GM18858 (cell line): ENCODE results near the gene COG7.
"Not testable (repeated sequence)": the region's sequence is repeated elsewhere in the genome, so short reads cannot be mapped to it uniquely, and the experiment has no call there.

Source experiments
- ATAC-seq: cut with Tn5 transposase; IDR thresholded peaks from one replicate; pipeline ENCODE4 v1.9.1; 2021; ENCODE audit not compliant: unreplicated experiment

Gene COG7

DNA sequence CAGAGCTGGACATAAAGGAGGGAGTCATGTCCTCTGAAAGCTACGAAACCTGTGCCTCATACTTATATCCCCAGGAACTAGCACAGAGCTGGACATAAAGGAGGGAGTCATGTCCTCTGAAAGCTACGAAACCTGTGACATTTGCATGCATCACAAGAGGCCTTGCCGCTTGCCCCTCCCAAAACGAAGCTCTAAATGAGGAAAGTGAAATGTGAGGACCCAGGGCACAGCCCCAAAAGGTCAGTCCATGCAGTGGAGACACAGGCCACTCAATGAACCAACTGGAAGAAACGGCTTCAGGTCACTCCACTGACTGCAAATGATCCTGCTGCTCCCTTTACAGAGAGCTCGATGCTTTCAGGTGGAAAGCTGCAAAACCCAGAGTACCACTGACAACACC, 38.3 kb downstream of the COG7 start:
- no peak for ATAC-seq

DNA sequence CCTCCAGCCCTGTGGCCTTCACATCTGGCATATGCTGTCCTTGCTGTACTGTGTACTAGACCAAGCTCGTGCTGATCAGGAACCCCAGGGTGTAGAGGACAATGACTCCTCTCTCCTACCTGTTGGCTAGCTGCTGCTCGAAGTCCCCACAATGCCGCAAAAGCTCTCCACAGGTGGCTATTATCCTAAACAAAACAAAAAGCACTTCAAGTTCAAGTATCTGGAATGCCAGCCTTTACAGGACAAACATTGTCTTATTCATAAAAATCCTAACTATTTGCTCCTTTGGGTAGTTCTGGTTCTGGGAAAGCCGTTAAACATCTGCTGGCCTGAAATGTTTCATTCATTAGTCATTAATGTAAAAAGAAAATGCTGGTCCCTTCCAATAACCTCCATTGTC, 42.8 kb downstream of the COG7 start:
- no peak for ATAC-seq

DNA sequence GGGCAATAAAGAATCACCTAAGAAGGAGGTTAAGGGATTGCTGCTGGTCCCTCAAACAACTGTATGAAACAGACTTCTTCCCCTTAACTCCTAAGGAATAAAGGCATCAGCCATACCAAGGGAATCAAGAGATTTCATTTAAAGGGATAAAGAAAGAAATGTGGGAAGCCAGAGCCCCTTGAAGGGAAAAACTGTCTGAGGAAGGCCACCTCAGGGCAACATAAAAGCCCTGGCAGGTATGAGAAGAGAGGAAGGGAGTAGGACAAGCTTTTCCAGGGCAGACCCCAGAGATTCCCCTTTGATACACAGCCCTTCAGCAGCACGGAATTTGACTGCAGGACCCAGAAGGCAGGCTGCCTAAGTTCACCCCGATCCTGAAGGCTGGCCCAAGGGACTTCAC, 43.5 kb downstream of the COG7 start:
- ATAC-seq = no peak

DNA sequence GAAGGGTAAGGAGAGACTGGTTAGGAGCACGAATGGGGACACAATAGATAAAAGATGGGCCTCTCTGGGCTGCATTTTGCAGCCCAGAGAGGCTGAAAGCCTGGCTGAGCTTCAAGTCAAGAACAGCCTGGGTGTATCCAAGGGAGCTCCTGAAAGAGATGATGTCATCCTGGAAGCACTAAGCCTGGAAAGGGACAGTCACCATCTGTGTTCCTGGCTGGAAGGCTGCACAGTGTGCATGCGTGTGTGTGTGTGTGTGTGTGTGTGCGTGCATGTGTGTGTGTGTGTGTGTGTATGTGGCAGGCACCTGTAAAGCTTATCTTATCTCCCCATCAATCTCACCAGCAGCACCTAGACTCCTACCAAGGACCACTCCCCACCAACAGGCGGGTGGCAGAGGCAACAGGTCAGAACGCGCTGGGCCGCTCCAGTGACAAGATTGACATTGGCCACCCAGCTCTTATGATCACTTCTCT, 44.1 kb downstream of the COG7 start:
- no peak for ATAC-seq

DNA sequence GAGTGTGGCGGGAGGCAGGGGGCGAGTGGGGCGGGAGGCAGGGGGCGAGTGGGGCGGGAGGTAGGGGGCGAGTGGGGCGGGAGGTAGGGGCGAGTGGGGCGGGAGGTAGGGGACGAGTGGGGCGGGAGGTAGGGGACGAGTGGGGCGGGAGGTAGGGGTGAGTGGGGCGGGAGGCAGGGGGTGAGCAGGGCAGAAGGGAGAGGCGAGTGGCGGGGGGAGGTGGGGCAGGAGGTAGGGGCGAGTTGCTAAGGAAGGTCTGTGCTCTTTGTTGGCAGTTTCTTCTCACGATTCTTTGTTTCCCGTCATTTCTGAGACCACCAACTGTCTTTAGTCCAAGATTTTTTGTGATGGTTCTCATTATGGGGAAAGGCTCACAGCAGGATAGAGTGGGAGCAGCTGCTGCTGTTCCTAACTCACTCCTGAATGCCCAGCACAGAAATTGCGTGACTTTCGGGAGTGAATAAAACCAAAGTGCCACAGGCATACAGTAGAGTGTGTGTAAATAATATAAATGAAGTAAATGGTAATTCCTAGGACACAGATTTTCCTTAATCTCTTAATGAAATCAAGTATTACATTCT, 44.7 kb downstream of the COG7 start:
- no peak for ATAC-seq

DNA sequence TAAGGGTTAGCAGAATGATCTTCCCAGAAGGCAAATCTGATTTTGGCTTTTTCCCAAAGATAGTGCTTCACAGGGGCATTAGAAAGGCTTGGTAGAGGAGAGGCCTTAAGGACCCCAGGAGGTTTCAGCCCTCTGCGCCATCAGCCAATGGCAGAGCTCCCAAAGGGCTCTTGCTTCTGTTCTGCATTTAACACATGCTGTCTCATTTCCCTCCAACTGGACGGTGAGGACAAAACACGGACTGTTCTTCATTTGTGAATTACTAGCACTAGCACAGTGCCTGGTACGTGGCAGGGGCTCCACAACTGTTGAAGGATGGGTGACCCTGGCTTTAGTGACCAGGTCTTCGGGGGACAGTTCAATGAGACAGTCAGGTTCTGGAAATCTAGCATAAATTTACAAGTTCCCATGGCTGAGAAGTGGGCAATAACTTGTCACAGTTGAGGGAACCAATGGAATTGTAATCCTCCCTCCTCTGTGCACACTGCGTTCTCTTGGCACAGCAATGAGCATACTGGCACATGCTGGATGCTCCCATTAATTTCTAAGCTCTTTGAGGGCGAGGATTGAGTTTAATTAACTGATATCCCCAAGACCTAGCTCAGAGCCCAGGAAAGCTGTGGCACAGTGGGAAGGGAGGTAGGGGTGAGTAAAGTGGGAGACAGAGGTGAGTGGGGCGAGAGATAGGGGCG, 45.4 kb downstream of the COG7 start:
- no peak for ATAC-seq

DNA sequence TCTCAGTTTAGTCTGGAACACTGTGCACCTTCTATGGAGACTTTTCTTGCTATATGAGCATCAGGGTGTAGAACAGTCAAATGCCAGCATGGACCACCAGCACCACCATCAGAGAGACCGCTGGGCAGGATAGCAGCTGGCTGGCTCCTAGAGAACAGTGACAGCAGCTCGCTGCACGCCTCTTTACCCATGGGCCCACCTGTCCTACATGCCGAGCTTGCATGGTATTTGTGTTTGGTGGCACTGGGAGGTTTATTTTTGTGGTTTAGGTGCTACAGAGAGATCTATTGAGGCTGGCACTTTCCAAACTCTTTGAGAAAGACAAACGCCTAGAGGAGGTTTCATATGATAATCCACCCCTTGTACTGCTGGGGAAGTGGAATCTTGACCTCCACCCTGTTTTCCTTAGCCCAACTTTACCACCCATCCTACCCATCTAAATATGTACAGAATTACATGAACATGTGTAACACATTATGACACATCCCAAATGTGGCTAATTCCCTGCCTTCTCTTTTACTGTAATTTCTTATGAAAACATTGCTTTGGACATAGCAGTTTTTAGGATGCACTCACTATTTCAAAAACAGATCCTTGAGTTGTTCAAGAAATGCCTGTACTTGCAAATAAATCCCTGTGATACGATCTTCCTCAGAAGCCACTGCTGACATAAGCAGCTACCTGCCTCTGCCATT, 46.3 kb downstream of the COG7 start:
- ATAC-seq = no peak

DNA sequence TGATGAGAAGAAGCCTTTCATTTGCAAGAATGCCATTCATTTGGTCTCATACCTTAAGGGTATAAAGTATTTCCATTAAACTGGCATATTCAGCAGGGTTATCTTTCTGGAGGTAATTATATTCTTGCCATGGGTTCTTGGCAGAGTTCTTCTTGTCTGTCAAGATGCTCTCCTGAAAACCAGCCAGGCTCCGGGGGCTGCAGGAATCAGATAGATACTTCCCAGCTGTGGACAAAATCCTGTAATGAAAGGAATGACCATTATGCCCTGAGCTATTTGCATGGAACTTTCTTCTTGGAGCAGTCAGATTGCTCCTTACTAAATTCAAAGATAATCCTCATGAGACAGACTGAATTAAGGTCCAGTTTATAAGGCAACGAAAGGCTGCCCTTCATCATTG, 47.0 kb downstream of the COG7 start:
- no peak for ATAC-seq

DNA sequence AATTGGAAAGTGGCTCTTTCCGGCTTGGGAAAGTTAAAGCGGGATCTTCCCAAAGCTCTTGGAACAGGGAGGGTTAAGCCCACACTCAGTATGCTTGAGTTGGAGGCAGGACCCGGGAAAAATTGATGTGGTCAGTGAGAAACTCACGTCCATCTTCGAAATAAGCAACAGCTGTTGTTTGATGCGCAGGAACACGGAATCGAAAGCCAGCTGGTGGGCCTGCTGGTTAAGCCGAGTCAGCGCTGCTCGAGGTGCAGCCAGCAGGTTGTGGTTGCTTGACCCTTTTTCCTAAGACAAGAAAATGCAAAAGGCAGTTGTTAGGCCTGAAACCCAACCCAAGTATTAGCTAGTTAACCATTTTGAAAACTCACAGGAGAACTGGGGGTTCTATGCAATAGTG, 49.4 kb downstream of the COG7 start:
- no peak for ATAC-seq

DNA sequence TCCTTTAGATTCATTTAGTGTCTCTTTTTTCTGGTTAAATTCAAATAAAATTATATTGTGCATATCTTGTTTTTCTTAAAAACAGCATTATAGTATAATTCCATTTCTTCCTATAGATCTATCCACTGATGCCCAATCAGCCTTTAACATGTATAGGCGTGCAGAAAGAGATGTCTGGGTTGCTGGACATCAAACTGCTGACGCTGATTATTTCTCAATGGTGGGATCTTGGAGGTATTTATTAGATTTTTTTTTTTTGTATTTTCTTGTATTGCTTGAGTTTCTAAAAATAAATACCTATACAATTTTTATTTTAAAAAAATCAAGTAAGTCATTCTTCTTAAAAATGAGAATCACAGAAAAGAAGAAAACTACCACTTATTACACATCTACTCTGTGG, 50.9 kb downstream of the COG7 start:
- ATAC-seq = no peak

DNA sequence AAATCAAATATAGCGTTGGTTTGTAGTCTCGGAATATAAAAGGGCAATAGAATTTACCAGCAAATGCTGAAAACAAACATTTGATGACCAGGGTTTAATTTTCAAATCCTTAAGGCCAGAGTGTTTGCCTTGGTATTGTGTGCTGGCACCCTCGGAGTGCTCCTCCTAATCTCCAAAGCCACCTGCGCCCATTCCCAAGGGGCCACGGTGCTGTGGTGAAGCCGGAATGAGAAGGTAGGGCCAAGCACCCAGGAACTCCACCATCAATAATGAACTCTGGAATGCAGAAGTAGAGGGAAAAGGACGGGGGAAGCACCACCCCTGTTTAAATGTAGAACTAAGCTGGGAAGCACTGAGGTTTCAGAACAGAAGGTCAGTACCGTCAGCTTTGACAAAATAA, 51.9 kb downstream of the COG7 start:
- ATAC-seq = no peak

DNA sequence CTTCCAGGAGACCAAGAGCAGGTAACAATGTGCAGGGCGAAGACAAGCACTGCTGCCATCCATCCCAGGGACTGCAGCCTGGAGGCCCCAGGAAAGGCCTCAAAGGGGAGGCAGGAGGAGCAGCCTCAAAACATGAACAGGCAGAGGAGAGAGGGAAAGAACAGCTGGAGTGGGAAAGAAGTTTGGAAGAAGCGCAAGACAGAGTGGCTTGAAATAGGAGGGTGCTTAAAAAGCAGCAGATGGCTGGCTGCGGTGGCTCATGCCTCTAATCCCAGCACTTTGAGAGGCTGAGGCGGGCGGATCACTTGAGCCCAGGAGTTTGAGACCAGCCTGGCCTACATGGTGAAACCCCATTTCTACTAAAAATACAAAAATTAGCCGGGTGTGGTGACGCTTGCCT, 52.5 kb downstream of the COG7 start:
- not testable (repeated sequence) for ATAC-seq

DNA sequence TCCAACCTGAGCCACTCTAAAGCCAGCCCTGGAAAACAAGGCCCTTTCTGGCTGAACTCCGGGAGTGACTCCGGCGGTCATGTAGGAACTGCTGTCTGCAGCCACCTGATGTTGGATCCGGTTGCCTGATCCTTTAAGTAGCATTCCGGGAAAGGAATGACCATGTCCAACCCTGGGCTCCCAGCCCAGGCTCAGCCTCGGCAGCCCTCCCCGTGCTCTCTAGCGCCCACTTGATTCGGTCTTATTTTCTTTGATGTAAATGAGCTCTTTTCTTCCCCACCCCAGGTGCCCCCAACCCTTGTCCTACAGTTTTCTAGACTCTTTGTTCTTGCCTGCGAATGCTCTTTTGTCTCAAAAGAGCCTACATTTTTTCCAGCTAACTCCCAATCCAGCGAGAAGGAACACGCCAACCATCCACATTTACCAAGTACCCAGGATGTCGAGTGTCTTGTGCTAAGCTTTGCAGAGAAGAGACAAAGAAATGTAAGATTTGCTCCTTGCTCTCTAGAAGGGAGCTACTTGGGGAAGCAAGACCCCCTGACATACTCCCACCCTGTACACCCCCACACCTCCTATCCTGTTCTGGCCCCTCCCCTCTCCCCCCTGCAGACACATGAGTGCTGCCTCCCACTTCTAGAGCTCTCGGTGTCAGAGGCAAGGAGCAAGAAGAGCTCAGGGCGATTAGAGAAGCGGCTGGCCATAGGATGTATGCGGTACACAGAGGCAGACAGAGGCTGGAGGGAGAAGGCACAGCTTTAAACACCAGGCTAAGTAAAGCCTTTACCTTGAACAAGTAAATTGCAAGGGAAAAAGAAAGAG, 53.8 kb downstream of the COG7 start:
- no peak for ATAC-seq

DNA sequence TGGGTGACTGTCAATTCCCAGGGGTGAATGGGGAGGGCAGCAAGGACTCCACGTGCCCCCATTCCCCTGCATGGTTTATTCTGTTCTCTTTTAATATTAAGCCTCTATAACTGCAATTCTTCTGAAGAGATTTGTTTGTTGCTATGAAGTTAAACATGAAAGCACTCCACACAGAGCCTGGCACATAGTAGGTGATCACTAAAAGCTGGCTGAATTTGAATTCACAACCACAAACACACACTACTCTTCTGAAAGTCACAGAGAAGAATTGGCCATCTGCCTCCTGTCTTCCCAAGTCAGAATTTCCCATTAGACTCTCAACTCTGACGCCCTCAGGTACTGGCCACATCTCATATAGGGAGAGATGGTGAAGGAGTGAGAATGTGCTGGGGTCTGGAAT, 55.5 kb downstream of the COG7 start:
- no peak for ATAC-seq

DNA sequence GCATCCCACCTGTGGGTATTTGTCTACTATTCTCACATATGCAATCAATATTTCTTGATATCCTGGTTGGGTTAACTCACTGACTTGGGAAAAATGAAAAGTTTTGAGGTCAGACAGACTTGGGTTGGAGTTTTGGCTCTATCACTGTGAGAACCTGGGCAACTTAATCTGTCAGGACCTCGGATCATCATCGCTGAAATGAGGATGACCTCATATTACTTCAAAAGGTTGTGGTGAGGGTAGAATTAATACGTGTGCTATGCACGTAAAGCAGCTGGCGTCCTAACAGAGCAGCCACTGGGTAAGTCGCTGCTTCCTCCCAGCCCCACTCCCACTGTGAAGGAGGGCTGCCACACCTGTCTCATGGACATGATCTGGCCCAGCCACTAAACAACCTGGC, 57.3 kb downstream of the COG7 start:
- no peak for ATAC-seq

DNA sequence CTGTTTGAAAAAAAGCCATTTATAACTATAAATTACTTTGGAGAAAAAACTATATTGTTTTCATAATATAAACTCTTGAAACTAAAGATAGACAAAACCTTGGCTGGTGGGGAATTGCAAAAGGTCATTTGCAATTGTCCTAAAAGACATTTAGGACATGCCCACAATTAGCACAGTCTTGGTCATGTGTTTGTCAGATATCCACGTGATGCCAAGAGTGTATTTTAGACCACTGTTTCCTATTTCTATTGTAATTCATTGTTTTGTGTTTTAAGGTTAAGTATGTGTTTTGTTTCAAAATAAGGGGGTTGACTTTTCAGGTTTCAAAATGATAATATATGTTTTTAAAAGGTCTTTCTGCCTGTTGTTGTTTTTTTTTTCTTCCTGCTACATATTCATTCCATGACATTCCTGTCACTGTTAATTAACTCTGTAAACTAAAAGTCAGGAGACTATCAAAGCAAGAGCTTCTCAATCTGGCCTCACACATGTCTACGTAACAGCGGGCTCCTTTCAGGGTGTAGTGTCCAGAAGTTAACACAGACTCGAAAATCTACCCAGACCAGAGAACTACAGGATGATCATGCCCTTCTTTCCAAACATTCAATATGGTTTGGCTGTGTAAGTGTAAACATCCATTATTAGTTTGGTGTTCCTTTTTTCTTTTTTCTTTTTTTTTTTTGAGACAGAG, 58.7 kb downstream of the COG7 start:
- ATAC-seq = no peak

DNA sequence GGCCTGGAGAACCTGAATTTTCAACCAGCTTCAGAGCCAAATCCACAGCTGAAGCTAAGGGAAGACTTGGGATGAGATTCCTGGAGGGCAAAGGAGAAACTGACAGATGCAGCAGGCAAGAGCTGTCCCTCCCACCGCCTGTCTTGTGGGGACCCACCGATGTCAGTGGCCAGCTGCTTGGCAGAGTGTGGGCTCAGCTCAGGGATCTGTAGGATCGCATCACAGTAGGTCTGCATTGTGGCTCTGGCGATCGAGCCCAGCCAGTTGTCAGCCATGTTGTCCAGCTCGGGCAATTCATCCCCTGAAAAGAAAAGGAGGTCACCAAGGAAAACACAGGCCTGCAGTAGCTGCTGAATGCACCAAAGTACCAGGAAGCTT, 60.8 kb downstream of the COG7 start:
- no peak for ATAC-seq

DNA sequence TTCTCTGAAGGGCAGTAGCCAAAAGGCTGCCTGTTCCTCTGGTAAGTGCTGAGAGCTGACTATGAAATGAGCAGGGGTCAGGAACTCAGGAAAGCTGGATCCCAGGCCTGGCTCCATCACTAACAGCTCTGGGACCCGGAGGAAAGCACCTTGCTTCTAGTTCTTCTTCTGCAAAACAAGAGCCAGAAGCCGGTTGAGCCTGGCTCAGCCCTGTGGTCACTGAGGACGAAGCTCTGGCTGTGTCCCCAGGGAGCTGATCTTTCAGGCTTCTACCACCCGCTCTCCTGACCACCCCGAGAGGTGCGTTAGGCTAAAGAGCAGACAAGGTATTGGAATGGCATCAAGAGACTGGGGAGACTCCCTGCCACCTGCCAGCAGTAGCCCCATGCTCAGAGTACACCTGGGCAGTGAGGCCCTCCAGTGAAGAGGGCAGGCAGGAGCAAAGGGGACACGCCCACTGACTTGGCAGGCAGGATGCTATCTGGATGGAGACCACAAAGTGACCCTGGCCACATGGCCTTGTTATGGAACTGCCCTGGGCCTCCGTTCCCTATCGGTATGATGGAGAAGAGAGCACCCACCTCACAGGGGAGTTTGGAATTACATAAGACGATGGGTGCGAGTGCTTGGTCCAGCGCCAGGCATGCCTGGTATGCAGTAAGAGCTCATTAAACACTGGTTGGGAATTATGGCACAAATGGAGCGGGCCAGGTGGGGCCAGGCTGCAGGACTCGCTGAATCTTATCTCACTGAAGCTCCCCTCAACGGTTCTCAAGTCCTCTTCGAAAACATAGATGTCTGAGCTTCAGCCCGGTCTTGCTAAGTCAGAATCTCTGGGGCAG, 61.4 kb downstream of the COG7 start:
- no peak for ATAC-seq

DNA sequence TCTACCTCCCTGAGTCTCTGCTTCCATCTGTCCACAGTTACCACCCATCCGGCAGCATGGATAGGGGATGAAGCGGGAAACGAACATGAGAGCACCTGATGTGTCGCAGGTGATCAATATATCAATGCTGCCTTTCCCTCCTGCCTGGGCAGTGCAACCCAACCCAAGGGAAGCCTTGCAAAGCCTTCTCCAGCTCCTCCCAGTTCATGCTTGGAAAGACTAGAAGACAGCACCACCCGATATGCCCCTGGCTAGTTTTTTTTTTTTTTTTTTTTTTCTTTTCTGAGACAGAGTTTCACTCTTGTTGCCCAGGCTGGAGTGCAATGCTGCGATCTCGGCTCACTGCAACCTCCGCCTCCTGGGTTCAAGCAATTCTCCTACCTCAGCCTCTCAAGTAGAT, 63.1 kb downstream of the COG7 start:
- ATAC-seq = not testable (repeated sequence)

DNA sequence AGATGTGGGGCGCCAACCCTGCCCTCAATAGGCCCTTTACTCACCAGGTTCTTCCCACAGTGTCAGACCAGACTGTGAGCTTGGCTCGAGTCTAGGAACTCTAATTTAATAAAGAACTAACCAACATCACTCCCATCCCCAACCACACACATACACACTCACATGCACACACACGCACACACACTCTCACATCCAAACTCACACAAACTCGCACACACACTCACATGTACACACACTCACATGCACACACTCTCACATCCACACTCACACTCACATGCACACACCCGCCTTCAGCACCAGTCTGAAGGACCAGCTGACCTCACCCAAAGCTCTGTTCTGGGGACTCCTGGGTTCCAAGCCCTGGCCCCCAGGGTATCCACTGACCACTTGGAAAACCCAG, 63.8 kb downstream of the COG7 start:
- ATAC-seq = no peak
